ENCODE results near the gene HMGN2. TPM values are rescaled to one million over a fixed set of nuclear protein-coding genes. Genes with fewer than 3 reads are reported as not detected.

HMGN2 gene
- total and polyA plus RNA-seq, 2 of the 13 experiments (the other 11 are each of a cell fraction or from before 2014, with no cell fraction given) = 63.4 to 343 TPM

DNA sequence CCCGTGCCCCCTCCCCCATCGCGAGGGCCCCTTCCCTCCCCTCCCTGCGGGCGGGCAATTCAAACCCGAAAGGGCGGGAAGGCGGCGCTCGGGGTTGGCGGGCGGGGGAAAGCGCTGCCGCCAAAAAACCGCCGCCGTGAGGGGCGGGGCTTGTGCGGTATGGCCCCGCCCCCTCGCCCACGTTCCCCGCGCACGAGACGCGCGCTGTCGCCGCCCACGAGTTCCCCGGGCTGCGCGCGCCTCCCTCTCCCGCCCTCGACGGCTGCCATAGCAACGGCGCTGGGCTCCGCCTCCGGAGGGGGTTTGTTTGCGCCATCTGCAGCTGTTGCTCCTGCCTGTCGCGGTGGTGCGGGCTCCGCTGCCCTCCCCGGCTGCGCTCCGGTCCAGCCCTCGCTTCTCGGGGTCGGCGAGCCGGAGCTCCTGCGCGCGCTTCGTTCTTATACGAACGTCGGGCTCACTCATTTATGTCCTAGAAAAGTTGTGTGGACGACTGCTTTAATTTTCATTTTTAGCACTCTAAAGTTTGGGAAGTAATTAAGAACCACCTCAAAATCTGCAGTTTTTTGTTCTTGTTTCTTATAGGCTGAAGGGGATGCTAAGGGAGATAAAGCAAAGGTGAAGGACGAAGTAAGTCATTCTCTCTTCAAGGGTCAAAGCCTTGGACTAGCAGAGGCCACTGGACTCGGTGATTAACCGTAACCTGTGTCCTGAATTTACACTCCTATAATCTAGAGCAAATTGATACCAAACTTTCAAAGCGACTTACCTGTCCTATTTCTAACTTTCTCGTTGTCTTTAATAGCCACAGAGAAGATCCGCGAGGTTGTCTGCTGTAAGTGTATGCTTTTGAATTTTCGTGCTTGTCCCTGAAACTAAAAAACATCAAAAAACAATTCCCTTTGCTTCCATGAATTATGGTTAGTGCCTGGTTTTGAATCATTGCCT is 933 bp downstream of the HMGN2 start:
- no peak overlapping the region for H2AFZ ChIP-seq (ENCODE audit: low read length)
- intact Hi-C loops (cut with micrococcal nuclease; ENCODE audit: unreplicated experiment) = no loop called here
- POLR2A ChIA-PET = interaction anchor here (0.8 to 3.1 kb wide), 3 partner anchors 8 to 41 kb away, joined by 4 to 29 read pairs (median 9); partner anchors contain the start of gene DHDDS
- peak; percentile 34; the same call in 1 of the 2 replicates for TF ChIP-seq CBX5 (CRISPR knock-in tag; IDR thresholded peaks at IDR 0.05; ENCODE audit: borderline replicate concordance)
- no peak for TF ChIP-seq TCF7 (IDR thresholded peaks at IDR 0.05; ENCODE audit: low read depth)
- TF ChIP-seq POLR2AphosphoS5 (IDR thresholded peaks at IDR 0.05; ENCODE audit: low read depth, low read length) = peak; percentile 24; the same call in 1 of the 2 replicates
- TF ChIP-seq ZNF30 (CRISPR knock-in tag; IDR thresholded peaks at IDR 0.05) = no peak
- no peak for TF ChIP-seq MAF1 (CRISPR knock-in tag; IDR thresholded peaks at IDR 0.05; ENCODE audit: borderline replicate concordance)
- TF ChIP-seq, protein P1, sequence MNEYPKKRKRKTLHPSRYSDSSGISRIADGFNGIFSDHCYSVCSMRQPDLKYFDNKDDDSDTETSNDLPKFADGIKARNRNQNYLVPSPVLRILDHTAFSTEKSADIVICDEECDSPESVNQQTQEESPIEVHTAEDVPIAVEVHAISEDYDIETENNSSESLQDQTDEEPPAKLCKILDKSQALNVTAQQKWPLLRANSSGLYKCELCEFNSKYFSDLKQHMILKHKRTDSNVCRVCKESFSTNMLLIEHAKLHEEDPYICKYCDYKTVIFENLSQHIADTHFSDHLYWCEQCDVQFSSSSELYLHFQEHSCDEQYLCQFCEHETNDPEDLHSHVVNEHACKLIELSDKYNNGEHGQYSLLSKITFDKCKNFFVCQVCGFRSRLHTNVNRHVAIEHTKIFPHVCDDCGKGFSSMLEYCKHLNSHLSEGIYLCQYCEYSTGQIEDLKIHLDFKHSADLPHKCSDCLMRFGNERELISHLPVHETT (CRISPR knock-in tag; conservative IDR thresholded peaks at IDR 0.05) = peak; percentile 74; the same call in 1 of the 2 replicates
- TF ChIP-seq ZNF670 (CRISPR knock-in tag; IDR thresholded peaks at IDR 0.05; ENCODE audit: borderline replicate concordance) = 0 out of 2 replicates have a peak, but pooled peaks have one; percentile 19
- no peak for TF ChIP-seq ZNF660 (CRISPR knock-in tag; IDR thresholded peaks at IDR 0.05; ENCODE audit: borderline replicate concordance, low read depth)
- TF ChIP-seq, protein P2, sequence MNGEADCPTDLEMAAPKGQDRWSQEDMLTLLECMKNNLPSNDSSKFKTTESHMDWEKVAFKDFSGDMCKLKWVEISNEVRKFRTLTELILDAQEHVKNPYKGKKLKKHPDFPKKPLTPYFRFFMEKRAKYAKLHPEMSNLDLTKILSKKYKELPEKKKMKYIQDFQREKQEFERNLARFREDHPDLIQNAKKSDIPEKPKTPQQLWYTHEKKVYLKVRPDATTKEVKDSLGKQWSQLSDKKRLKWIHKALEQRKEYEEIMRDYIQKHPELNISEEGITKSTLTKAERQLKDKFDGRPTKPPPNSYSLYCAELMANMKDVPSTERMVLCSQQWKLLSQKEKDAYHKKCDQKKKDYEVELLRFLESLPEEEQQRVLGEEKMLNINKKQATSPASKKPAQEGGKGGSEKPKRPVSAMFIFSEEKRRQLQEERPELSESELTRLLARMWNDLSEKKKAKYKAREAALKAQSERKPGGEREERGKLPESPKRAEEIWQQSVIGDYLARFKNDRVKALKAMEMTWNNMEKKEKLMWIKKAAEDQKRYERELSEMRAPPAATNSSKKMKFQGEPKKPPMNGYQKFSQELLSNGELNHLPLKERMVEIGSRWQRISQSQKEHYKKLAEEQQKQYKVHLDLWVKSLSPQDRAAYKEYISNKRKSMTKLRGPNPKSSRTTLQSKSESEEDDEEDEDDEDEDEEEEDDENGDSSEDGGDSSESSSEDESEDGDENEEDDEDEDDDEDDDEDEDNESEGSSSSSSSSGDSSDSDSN (CRISPR knock-in tag; IDR thresholded peaks at IDR 0.05) = no peak
- TF ChIP-seq, protein P3, sequence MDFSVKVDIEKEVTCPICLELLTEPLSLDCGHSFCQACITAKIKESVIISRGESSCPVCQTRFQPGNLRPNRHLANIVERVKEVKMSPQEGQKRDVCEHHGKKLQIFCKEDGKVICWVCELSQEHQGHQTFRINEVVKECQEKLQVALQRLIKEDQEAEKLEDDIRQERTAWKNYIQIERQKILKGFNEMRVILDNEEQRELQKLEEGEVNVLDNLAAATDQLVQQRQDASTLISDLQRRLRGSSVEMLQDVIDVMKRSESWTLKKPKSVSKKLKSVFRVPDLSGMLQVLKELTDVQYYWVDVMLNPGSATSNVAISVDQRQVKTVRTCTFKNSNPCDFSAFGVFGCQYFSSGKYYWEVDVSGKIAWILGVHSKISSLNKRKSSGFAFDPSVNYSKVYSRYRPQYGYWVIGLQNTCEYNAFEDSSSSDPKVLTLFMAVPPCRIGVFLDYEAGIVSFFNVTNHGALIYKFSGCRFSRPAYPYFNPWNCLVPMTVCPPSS (IDR thresholded peaks at IDR 0.05) = no peak
- 0 out of 2 replicates have a peak, but pooled peaks have one; percentile 23 for TF ChIP-seq MIER3 (CRISPR knock-in tag; IDR thresholded peaks at IDR 0.05; ENCODE audit: borderline replicate concordance)
- TF ChIP-seq, protein P4, sequence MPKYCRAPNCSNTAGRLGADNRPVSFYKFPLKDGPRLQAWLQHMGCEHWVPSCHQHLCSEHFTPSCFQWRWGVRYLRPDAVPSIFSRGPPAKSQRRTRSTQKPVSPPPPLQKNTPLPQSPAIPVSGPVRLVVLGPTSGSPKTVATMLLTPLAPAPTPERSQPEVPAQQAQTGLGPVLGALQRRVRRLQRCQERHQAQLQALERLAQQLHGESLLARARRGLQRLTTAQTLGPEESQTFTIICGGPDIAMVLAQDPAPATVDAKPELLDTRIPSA (CRISPR knock-in tag; IDR thresholded peaks at IDR 0.05; ENCODE audit: borderline replicate concordance) = no peak; the same call in 1 of the 2 replicates
- no peak for TF ChIP-seq CREM (IDR thresholded peaks at IDR 0.05)
- no peak for TF ChIP-seq CREM (CRISPR knock-in tag; IDR thresholded peaks at IDR 0.05)
- TF ChIP-seq KMT2B (CRISPR knock-in tag; IDR thresholded peaks at IDR 0.05) = no peak
- TF ChIP-seq KLF12 (CRISPR knock-in tag; IDR thresholded peaks at IDR 0.05; ENCODE audit: borderline replicate concordance) = no peak
- TF ChIP-seq ZNF136 (CRISPR knock-in tag; IDR thresholded peaks at IDR 0.05; ENCODE audit: low read depth) = 0 out of 2 replicates have a peak, but pooled peaks have one; percentile 49
- TF ChIP-seq JUNB (CRISPR knock-in tag; IDR thresholded peaks at IDR 0.05; ENCODE audit: borderline replicate concordance) = no peak

More for the DNA sequence above, 933 bp downstream of the HMGN2 start:
- DNase-seq (ENCODE audit: low spot score) = peak; percentile 85
- in situ Hi-C loops (cut with HindIII; ENCODE audit: extremely low pct_ligation_motif_present, low pct_unique_long_range_greater_than_20kb) = no loop called here
- peak overlapping the region; percentile 100 for H3K27ac ChIP-seq (ENCODE audit: extremely low read length, insufficient read depth, low read length)
- H3K4me1 ChIP-seq (ENCODE audit: insufficient read depth, low read length) = peaks cover 31% of the 10 kb centered on the region
- no peaks in the 10 kb centered on the region; a peak in 1 of 5 replicates for H3K27me3 ChIP-seq (ENCODE audit: control insufficient read depth in 1 of 2, insufficient read depth in 2 of 2, low read length in 2 of 2)
- BruUV-seq (replicated peaks) = TSS peak; percentile 56
- H4K20me1 ChIP-seq (ENCODE audit: insufficient read depth, low read length) = peaks cover 12% of the 10 kb centered on the region
- H3K9ac ChIP-seq (ENCODE audit: insufficient read depth, low read depth, low read length) = peak overlapping the region; percentile 99
- ATAC-seq = peak; percentile 72
- peak; percentile 72 for FAIRE-seq
- CTCF ChIA-PET (ENCODE audit: low intra/inter-chr PET ratio, low total read pairs) = no interaction called here
- peaks cover 18% of the 10 kb centered on the region for H3K79me2 ChIP-seq (ENCODE audit: insufficient read depth, low read length)
- H3K36me3 ChIP-seq (replicated peaks in 1 of 2; ENCODE audit: control insufficient read depth in 1 of 2, insufficient read depth in 2 of 2, low read length in 2 of 2) = peaks cover 3 to 49% of the 10 kb centered on the region in 2 experiments
- peak overlapping the region; percentile 78 to 86 (median 85) for H3K4me3 ChIP-seq (replicated peaks in 1 of 3; ENCODE audit: insufficient read depth in 1 of 3, low read depth in 2 of 3, low read length in 3 of 3)
- no peaks in the 10 kb centered on the region for H3K9me3 ChIP-seq (ENCODE audit: low read length)
- H3K4me2 ChIP-seq (ENCODE audit: low read depth, low read length) = peak overlapping the region; percentile 84
- WGBS (ENCODE audit: low lambda C conversion rate) = 18% methylated on average over 21 of the region's 71 CpGs

Measured in HepG2 (cell line).